ENCODE data around the gene S100A13.

The S100A13 gene

GRCh38 chr1:153607381-153607780, 19.9 kb downstream of the S100A13 start:
- no peak for ATAC-seq
- no peak for TF ChIP-seq ZNF565 (CRISPR knock-in tag; conservative IDR thresholded peaks at IDR 0.05; ENCODE audit: low read depth)
- no peak for TF ChIP-seq TCF4 (CRISPR knock-in tag; IDR thresholded peaks at IDR 0.05; ENCODE audit: borderline replicate concordance)
- no peak for TF ChIP-seq PATZ1 (CRISPR knock-in tag; IDR thresholded peaks at IDR 0.05; ENCODE audit: borderline replicate concordance)
- TF ChIP-seq ARNTL (CRISPR knock-in tag; IDR thresholded peaks at IDR 0.05; ENCODE audit: borderline replicate concordance, low read depth) = no peak
- no peak for TF ChIP-seq ISL1 (CRISPR knock-in tag; IDR thresholded peaks at IDR 0.05)
- no peak for TF ChIP-seq CREB5 (CRISPR knock-in tag; IDR thresholded peaks at IDR 0.05; ENCODE audit: low read depth)
- TF ChIP-seq RARB (CRISPR knock-in tag; IDR thresholded peaks at IDR 0.05) = no peak
- no peak for TF ChIP-seq ZFP30 (CRISPR knock-in tag; IDR thresholded peaks at IDR 0.05)
- no peak for TF ChIP-seq ZC3H10 (CRISPR knock-in tag; IDR thresholded peaks at IDR 0.05)
- TF ChIP-seq PPARA (CRISPR knock-in tag; IDR thresholded peaks at IDR 0.05; ENCODE audit: borderline replicate concordance) = no peak
- TF ChIP-seq TOX (CRISPR knock-in tag; IDR thresholded peaks at IDR 0.05; ENCODE audit: borderline replicate concordance) = no peak
- no peak for TF ChIP-seq CSDC2 (CRISPR knock-in tag; IDR thresholded peaks at IDR 0.05)
- TF ChIP-seq TSHZ2 (CRISPR knock-in tag; IDR thresholded peaks at IDR 0.05) = no peak
- no peak for TF ChIP-seq ZNF70 (CRISPR knock-in tag; IDR thresholded peaks at IDR 0.05)
- TF ChIP-seq GLIS3 (CRISPR knock-in tag; IDR thresholded peaks at IDR 0.05) = no peak
- TF ChIP-seq ZFP3 (CRISPR knock-in tag; IDR thresholded peaks at IDR 0.05) = no peak
- TF ChIP-seq OSR1 (CRISPR knock-in tag; IDR thresholded peaks at IDR 0.05) = no peak
- no peak for TF ChIP-seq SNAI2 (CRISPR knock-in tag; IDR thresholded peaks at IDR 0.05)
- TF ChIP-seq CSRNP3 (CRISPR knock-in tag; IDR thresholded peaks at IDR 0.05) = no peak
- no peak for TF ChIP-seq ESRRG (CRISPR knock-in tag; IDR thresholded peaks at IDR 0.05)

GRCh38 chr1:153606194-153606593, 21.1 kb downstream of the S100A13 start:
- ATAC-seq = no peak
- TF ChIP-seq OSR1 (CRISPR knock-in tag; IDR thresholded peaks at IDR 0.05) (no peak), POU6F1 (CRISPR knock-in tag; IDR thresholded peaks at IDR 0.05; ENCODE audit: borderline replicate concordance, low read depth) (no peak), CSDC2 (CRISPR knock-in tag; IDR thresholded peaks at IDR 0.05) (no peak), PPARA (CRISPR knock-in tag; IDR thresholded peaks at IDR 0.05; ENCODE audit: borderline replicate concordance) (no peak), ZFP30 (CRISPR knock-in tag; IDR thresholded peaks at IDR 0.05) (no peak), ZFP3 (CRISPR knock-in tag; IDR thresholded peaks at IDR 0.05) (no peak), ZNF8 (CRISPR knock-in tag; IDR thresholded peaks at IDR 0.05) (no peak), TSHZ2 (CRISPR knock-in tag; IDR thresholded peaks at IDR 0.05) (no peak)
